Left cardiac atrium (tissue), 4 donors: ENCODE data around the gene MPPED2. TPM values are rescaled to one million over a fixed set of nuclear protein-coding genes. Genes with fewer than 3 reads are reported as not detected.

Source experiments
- ATAC-seq, 2 donors: fragments of 200-7000 bp; cut with Tn5 transposase; one replicate each; pipeline ENCODE4 v1.9.1; 2020; ENCODE audit warnings: mild to moderate bottlenecking in 2 of 2, moderate library complexity in 2 of 2
- DNase-seq: peaks from one replicate; pipeline ENCODE4 v3.0.0-alpha.2; 2020
- intact Hi-C, 2 donors: fragments of 100-400 bp; cut with DNase I; formaldehyde crosslinking; loops; one replicate each; pipeline versions ENCODE4 v1.14.1 to v1.15.1; 2022 to 2023
- total RNA-seq, 2 donors: library from RNA; stranded (reverse); fragmentation: NEBNext Ultra II Directional; extraction: Animal tissue kit (Norgen Biotek cat#: 25700); gene quantifications; one replicate each; pipeline ENCODE4 v1.2.1, GENCODE V29; 2021
- donor health status: DM: no; HTN: yes; CAD: no.
- donor health status: DM: no; HTN: yes; CAD: no; lungs with severe emphysema.
- donor health status: DM: yes; HTN: yes; CAD: no.
- donor health status: Dilated cardiomyopathy.

MPPED2 gene
- total RNA-seq, 2 donors from 2014 or later = 2.9 to 5.2 TPM

GRCh38 chr11:30433831-30434230, 152.3 kb downstream of the MPPED2 start:
- intact Hi-C loops = no loop called here
- ATAC-seq = peak in 1 of 2 donors; percentile 33
- DNase-seq = no peak

GRCh38 chr11:30432716-30433115, 153.4 kb downstream of the MPPED2 start:
- ATAC-seq (no peak), DNase-seq (no peak)
- intact Hi-C loops = no loop called here

- ATAC-seq (no peak), DNase-seq (no peak)
- intact Hi-C loops = no loop called here
These were observed 154.0 kb downstream of the MPPED2 start for GRCh38 chr11:30432178-30432577.

GRCh38 chr11:30431127-30431814, 154.9 kb downstream of the MPPED2 start:
- intact Hi-C loops = no loop called here
- no peak for ATAC-seq
- DNase-seq = no peak

GRCh38 chr11:30429550-30429949, 156.6 kb downstream of the MPPED2 start:
- no peak for DNase-seq
- intact Hi-C loops = no loop called here
- ATAC-seq = no peak

- intact Hi-C loops = no loop called here
- DNase-seq = no peak
- no peak for ATAC-seq
These were observed 159.4 kb downstream of the MPPED2 start for GRCh38 chr11:30426781-30427180.

GRCh38 chr11:30424844-30425243, 161.3 kb downstream of the MPPED2 start:
- intact Hi-C loops = no loop called here
- ATAC-seq (no peak), DNase-seq (no peak)

- DNase-seq (no peak), ATAC-seq (peak; percentile 72 to 89)
- intact Hi-C loops = no loop called here
These were observed 161.8 kb downstream of the MPPED2 start for GRCh38 chr11:30424321-30424720.

- intact Hi-C loops = no loop called here
- ATAC-seq (no peak), DNase-seq (no peak)
These were observed 162.3 kb downstream of the MPPED2 start for GRCh38 chr11:30423886-30424285.

- ATAC-seq = no peak
These were observed 162.9 kb downstream of the MPPED2 start for GRCh38 chr11:30423279-30423648.

GRCh38 chr11:30422447-30423278, 163.5 kb downstream of the MPPED2 start:
- ATAC-seq (no peak), DNase-seq (no peak)
- intact Hi-C loops = no loop called here

More at GRCh38 chr11:30423279-30423648, 162.9 kb downstream of the MPPED2 start:
- DNase-seq = no peak
- intact Hi-C loops = no loop called here

- ATAC-seq (no peak), DNase-seq (no peak)
- intact Hi-C loops = no loop called here
These were observed 165.8 kb downstream of the MPPED2 start for GRCh38 chr11:30420233-30420787.

- no peak for ATAC-seq
These were observed 171.3 kb downstream of the MPPED2 start for GRCh38 chr11:30414806-30415205.

GRCh38 chr11:30414244-30414643, 171.9 kb downstream of the MPPED2 start:
- DNase-seq = no peak
- intact Hi-C loops = no loop called here
- no peak for ATAC-seq

More at GRCh38 chr11:30414806-30415205, 171.3 kb downstream of the MPPED2 start:
- intact Hi-C loops = no loop called here
- DNase-seq = no peak

GRCh38 chr11:30412509-30412908, 173.6 kb downstream of the MPPED2 start:
- intact Hi-C loops = no loop called here
- ATAC-seq (no peak), DNase-seq (no peak)

- ATAC-seq (no peak), DNase-seq (no peak)
- intact Hi-C loops = no loop called here
These were observed 174.8 kb downstream of the MPPED2 start for GRCh38 chr11:30411383-30411782.

GRCh38 chr11:30406978-30407762, 179.0 kb downstream of the MPPED2 start:
- ATAC-seq (no peak), DNase-seq (no peak)
- intact Hi-C loops = no loop called here

- DNase-seq = no peak
- intact Hi-C loops = no loop called here
- ATAC-seq = no peak
These were observed 180.8 kb downstream of the MPPED2 start for GRCh38 chr11:30405385-30405784.

- DNase-seq (no peak), ATAC-seq (no peak)
- intact Hi-C loops = no loop called here
These were observed 182.0 kb downstream of the MPPED2 start for GRCh38 chr11:30404136-30404535.

GRCh38 chr11:30395751-30396150, 190.4 kb downstream of the MPPED2 start:
- ATAC-seq (no peak), DNase-seq (no peak)
- intact Hi-C loops = no loop called here
